Glutamatergic neuron (in vitro differentiated cells): ENCODE measurements around the gene RXRG. TPM values are rescaled to one million over a fixed set of nuclear protein-coding genes. Genes with fewer than 3 reads are reported as not detected.

Experiments used
- DNase-seq: peaks from one replicate; pipeline ENCODE4 v3.0.0; 2022
- H3K27ac Mint-ChIP-seq: one replicate; pipeline ENCODE4 v1.8.0; 2020; ENCODE audit warnings: mild to moderate bottlenecking, mixed read lengths, inconsistent platforms; ENCODE audit not compliant: unreplicated experiment
- H3K27me3 Mint-ChIP-seq: one replicate; pipeline ENCODE4 v1.8.0; 2020; ENCODE audit warnings: mild to moderate bottlenecking, moderate library complexity, mixed read lengths, inconsistent platforms; ENCODE audit not compliant: unreplicated experiment
- H3K36me3 Mint-ChIP-seq: one replicate; pipeline ENCODE4 v1.8.0; 2020; ENCODE audit warnings: mild to moderate bottlenecking, mixed read lengths, inconsistent platforms; ENCODE audit not compliant: unreplicated experiment
- H3K4me1 Mint-ChIP-seq: one replicate; pipeline ENCODE4 v1.8.0; 2020; ENCODE audit warnings: mild to moderate bottlenecking, low read depth, mixed read lengths, inconsistent platforms; ENCODE audit not compliant: unreplicated experiment
- H3K4me3 Mint-ChIP-seq: one replicate; pipeline ENCODE4 v1.8.0; 2020; ENCODE audit warnings: mild to moderate bottlenecking, mixed read lengths, inconsistent platforms; ENCODE audit not compliant: unreplicated experiment
- H3K9me3 Mint-ChIP-seq: one replicate; pipeline ENCODE4 v1.8.0; 2020; ENCODE audit warnings: mild to moderate bottlenecking, moderate library complexity, mixed read lengths, inconsistent platforms; ENCODE audit not compliant: unreplicated experiment
- CTCF ChIP-seq: fragments of 200-600 bp; sonication (generic); IDR thresholded peaks from one replicate; pipeline ENCODE4 v1.5.0; 2021; ENCODE audit not compliant: partially characterized antibody, unreplicated experiment
- total RNA-seq: library from RNA; stranded (reverse); fragmentation: NEBNext Ultra II Directional; extraction: Animal tissue kit (Norgen Biotek cat#: 25700); gene quantifications from one replicate; pipeline ENCODE4 v1.2.1, GENCODE V29; 2021; ENCODE audit not compliant: unreplicated experiment

The RXRG gene
- total RNA-seq, 1 donor from 2014 or later, result 10.4 TPM

GRCh38 chr1:165485716-165486115 lies 40.8 kb upstream of the RXRG start:
- Mint-ChIP-seq H3K4me3 (no peak overlapping the region), H3K27ac (no peak overlapping the region), H3K9me3 (peaks cover 2% of the 10 kb centered on the region), H3K36me3 (no peaks in the 10 kb centered on the region), H3K4me1 (peaks cover 9% of the 10 kb centered on the region), H3K27me3 (peaks cover 1% of the 10 kb centered on the region)
- DNase-seq, result no peak
- TF ChIP-seq CTCF, result no peak

- Mint-ChIP-seq H3K27me3 (peaks cover 1% of the 10 kb centered on the region), H3K9me3 (peaks cover 2% of the 10 kb centered on the region), H3K36me3 (no peaks in the 10 kb centered on the region), H3K27ac (no peak overlapping the region), H3K4me3 (no peak overlapping the region), H3K4me1 (peaks cover 12% of the 10 kb centered on the region)
- no peak for DNase-seq
- TF ChIP-seq CTCF, result no peak
Measured at GRCh38 chr1:165484532-165484931, 39.6 kb upstream of the RXRG start.

GRCh38 chr1:165483412-165483811 lies 38.5 kb upstream of the RXRG start:
- Mint-ChIP-seq H3K27me3 (peaks cover 1% of the 10 kb centered on the region), H3K9me3 (peaks cover 2% of the 10 kb centered on the region), H3K27ac (no peak overlapping the region), H3K4me3 (no peak overlapping the region), H3K36me3 (no peaks in the 10 kb centered on the region), H3K4me1 (peaks cover 14% of the 10 kb centered on the region)
- TF ChIP-seq CTCF, result no peak
- no peak for DNase-seq

- Mint-ChIP-seq H3K4me3 (no peak overlapping the region), H3K36me3 (no peaks in the 10 kb centered on the region), H3K27me3 (peaks cover 1% of the 10 kb centered on the region), H3K4me1 (peaks cover 20% of the 10 kb centered on the region), H3K9me3 (peaks cover 2% of the 10 kb centered on the region), H3K27ac (no peak overlapping the region)
- TF ChIP-seq CTCF, result no peak
- DNase-seq, result no peak
Measured at GRCh38 chr1:165481820-165482532, 37.0 kb upstream of the RXRG start.

- TF ChIP-seq CTCF, result no peak
- Mint-ChIP-seq H3K4me3 (peak overlapping the region; percentile 70), H3K27ac (peak overlapping the region; percentile 94), H3K36me3 (no peaks in the 10 kb centered on the region), H3K4me1 (peaks cover 18% of the 10 kb centered on the region), H3K27me3 (peaks cover 3% of the 10 kb centered on the region), H3K9me3 (peaks cover 5% of the 10 kb centered on the region)
- DNase-seq, result no peak
Measured at GRCh38 chr1:165476776-165477175, 31.9 kb upstream of the RXRG start.
